Smooth muscle cell (in vitro differentiated cells): ENCODE measurements around the gene MRPS31. TPM values are rescaled to one million over a fixed set of nuclear protein-coding genes. Genes with fewer than 3 reads are reported as not detected.
"Not testable (repeated sequence)": the region's sequence is repeated elsewhere in the genome, so short reads cannot be mapped to it uniquely, and the experiment has no call there.

Experiments used
- DNase-seq: peaks from one replicate; lab custom pipeline; 2025; ENCODE audit not compliant: unreplicated experiment; lab: John Stamatoyannopoulos, UW
- H2AFZ ChIP-seq: fragments of 200-600 bp; sonication (generic); 2 replicates; pipeline ENCODE4 v1.6.0; 2016; ENCODE audit warnings: antibody characterized with exemption, low read depth, mild to moderate bottlenecking
- H3F3A ChIP-seq: fragments of 200-600 bp; sonication (generic); 2 replicates; pipeline ENCODE4 v1.6.0; 2017; ENCODE audit warnings: antibody characterized with exemption, low read depth
- H3K27ac ChIP-seq: fragments of 200-600 bp; sonication (generic); 2 replicates; pipeline ENCODE4 v1.5.1; 2016; ENCODE audit warnings: low read depth, mild to moderate bottlenecking
- H3K27me3 ChIP-seq: fragments of 200-600 bp; sonication (generic); 2 replicates; pipeline ENCODE4 v1.6.1; 2016; ENCODE audit warnings: low read depth, mild to moderate bottlenecking
- H3K36me3 ChIP-seq: fragments of 200-600 bp; sonication (generic); 2 replicates; pipeline ENCODE4 v1.5.1; 2016; ENCODE audit warnings: low read depth
- H3K4me1 ChIP-seq: fragments of 200-600 bp; sonication (generic); 2 replicates; pipeline ENCODE4 v1.5.1; 2016; ENCODE audit warnings: low read depth
- H3K4me2 ChIP-seq: fragments of 200-600 bp; sonication (generic); 2 replicates; pipeline ENCODE4 v1.6.0; 2016; ENCODE audit warnings: mild to moderate bottlenecking
- H3K4me3 ChIP-seq: fragments of 200-600 bp; sonication (generic); 2 replicates; pipeline ENCODE4 v1.5.1; 2016; ENCODE audit warnings: mild to moderate bottlenecking
- H3K79me2 ChIP-seq: fragments of 200-600 bp; sonication (generic); 2 replicates; pipeline ENCODE4 v1.6.0; 2016; ENCODE audit warnings: low read depth, mild to moderate bottlenecking
- H3K9ac ChIP-seq: fragments of 200-600 bp; sonication (generic); 2 replicates; pipeline ENCODE4 v1.6.0; 2016; ENCODE audit warnings: low read depth
- H3K9me3 ChIP-seq: fragments of 200-600 bp; sonication (generic); replicated peaks from 2 replicates; pipeline ENCODE4 v1.5.1; 2016; ENCODE audit warnings: low read depth
- H4K20me1 ChIP-seq: fragments of 200-600 bp; sonication (generic); 2 replicates; pipeline ENCODE4 v1.6.0; 2016; ENCODE audit warnings: low read depth
- WGBS: methylation state at CpG from one replicate; pipeline ENCODE4 v1.1.7; 2016; ENCODE audit warnings: low lambda C conversion rate; 5-methylcytosine and 5-hydroxymethylcytosine counted together
- polyA plus RNA-seq: library from polyadenylated mRNA; unstranded; fragments of >200 nt; fragmentation: Nextera tagmentation; extraction: Ambion mirVana; gene quantifications from 2 replicates; pipeline ENCODE4 v1.2.1, GENCODE V29; 2016
- total RNA-seq: library from RNA; depleted of rRNA; stranded (reverse); fragments of >200 nt; gene quantifications from 2 replicates; pipeline ENCODE4 v1.2.3, GENCODE V29; 2014
- TF ChIP-seq, protein P1 (sequence below): fragments of 200-600 bp; sonication (generic); IDR thresholded peaks from 2 replicates; pipeline ENCODE4 v1.5.1; 2017; ENCODE audit warnings: borderline replicate concordance, mild to moderate bottlenecking, antibody characterized with exemption; ENCODE audit not compliant: insufficient read depth, poor library complexity, severe bottlenecking

MRPS31 gene
- total and polyA plus RNA-seq, 2 experiments from 2014 or later, result 23.9 to 34.9 TPM

DNA sequence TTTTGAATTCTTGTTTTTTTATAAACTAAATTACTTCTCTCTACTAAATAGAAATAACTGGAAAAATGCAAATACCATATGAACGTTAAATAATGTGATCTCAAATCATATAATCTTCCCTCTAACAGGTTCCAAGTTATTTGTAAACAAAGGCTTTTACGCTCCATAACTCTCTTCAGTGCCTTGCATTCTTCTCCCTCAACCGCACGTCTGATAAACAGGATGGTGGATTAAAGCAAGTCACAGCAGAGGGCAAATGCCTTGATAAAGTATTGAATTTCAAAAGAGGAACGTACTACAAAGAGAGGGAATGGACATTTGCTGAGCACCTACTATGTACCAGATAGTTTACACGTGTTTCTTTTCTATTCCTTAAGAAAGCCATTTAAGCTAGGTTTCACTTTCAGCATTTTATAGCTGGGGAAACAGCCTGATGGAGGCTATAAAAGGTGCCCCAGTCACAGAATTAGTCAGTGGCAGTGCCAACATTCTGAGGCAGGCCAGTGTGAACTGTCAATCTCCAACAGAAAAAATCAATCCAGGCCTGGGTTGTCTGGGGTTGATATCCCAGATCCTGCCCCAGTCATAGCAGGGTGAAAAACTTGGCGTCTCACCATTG lies 15.8 kb downstream of the MRPS31 start:
- 83% methylated on average over 7 of the region's 7 CpGs for WGBS
- no peak overlapping the region for H2AFZ ChIP-seq
- H3K79me2 ChIP-seq, result no peaks in the 10 kb centered on the region
- no peak overlapping the region for H3K27ac ChIP-seq
- no peaks in the 10 kb centered on the region for H3K27me3 ChIP-seq
- H3K9me3 ChIP-seq, result no peaks in the 10 kb centered on the region
- H3K4me1 ChIP-seq, result no peaks in the 10 kb centered on the region
- H3F3A ChIP-seq, result no peaks in the 10 kb centered on the region
- no peak for DNase-seq
- no peaks in the 10 kb centered on the region for H4K20me1 ChIP-seq
- H3K36me3 ChIP-seq, result peaks cover 11% of the 10 kb centered on the region
- TF ChIP-seq, protein P1, sequence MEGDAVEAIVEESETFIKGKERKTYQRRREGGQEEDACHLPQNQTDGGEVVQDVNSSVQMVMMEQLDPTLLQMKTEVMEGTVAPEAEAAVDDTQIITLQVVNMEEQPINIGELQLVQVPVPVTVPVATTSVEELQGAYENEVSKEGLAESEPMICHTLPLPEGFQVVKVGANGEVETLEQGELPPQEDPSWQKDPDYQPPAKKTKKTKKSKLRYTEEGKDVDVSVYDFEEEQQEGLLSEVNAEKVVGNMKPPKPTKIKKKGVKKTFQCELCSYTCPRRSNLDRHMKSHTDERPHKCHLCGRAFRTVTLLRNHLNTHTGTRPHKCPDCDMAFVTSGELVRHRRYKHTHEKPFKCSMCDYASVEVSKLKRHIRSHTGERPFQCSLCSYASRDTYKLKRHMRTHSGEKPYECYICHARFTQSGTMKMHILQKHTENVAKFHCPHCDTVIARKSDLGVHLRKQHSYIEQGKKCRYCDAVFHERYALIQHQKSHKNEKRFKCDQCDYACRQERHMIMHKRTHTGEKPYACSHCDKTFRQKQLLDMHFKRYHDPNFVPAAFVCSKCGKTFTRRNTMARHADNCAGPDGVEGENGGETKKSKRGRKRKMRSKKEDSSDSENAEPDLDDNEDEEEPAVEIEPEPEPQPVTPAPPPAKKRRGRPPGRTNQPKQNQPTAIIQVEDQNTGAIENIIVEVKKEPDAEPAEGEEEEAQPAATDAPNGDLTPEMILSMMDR, result no peak
- H3K4me3 ChIP-seq, result no peak overlapping the region
- H3K4me2 ChIP-seq, result no peak overlapping the region
- no peak overlapping the region for H3K9ac ChIP-seq

DNA sequence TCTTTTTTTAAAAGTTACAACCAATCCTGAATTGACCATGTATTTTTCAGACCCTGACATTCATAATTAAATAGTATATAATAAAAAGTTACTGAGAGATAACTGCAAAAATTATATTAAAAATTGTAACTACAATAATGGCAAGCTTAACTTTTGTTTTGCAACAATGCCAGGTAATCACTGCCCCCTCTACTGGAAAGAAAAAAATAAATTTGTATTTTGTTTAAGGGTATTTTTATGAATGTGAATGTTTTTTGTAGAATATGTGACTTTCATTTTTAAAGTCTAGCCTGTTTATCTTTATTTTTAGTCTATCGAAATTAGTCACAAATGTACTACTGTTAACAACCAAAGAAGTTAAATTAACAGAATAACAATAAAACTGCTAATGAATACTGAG lies 21.7 kb downstream of the MRPS31 start:
- Histone ChIP-seq H3K9me3 (no peaks in the 10 kb centered on the region), H3F3A (no peaks in the 10 kb centered on the region), H3K36me3 (peaks cover 5% of the 10 kb centered on the region), H3K4me2 (no peak overlapping the region), H3K27ac (no peak overlapping the region), H3K4me1 (no peaks in the 10 kb centered on the region), H2AFZ (no peak overlapping the region), H3K79me2 (no peaks in the 10 kb centered on the region), H3K4me3 (no peak overlapping the region), H3K27me3 (no peaks in the 10 kb centered on the region), H4K20me1 (no peaks in the 10 kb centered on the region), H3K9ac (no peak overlapping the region)
- 91% methylated on average over 1 of the region's 1 CpG for WGBS
- no peak for DNase-seq
- TF ChIP-seq, protein P1, result peak; percentile 21

DNA sequence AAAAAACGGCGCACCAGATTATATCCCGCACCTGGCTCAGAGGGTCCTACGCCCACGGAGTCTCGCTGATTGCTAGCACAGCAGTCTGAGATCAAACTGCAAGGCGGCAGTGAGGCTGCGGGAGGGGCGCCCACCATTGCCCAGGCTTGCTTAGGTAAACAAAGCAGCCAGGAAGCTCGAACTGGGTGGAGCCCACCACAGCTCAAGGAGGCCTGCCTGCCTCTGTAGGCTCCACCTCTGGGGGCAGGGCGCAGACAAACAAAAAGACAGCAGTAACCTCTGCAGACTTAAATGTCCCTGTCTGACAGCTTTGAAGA lies 35.8 kb downstream of the MRPS31 start:
- not testable (repeated sequence) for DNase-seq, H3K36me3 ChIP-seq, H3K9ac ChIP-seq, H3K27ac ChIP-seq, H2AFZ ChIP-seq, H3K79me2 ChIP-seq, H3F3A ChIP-seq, H3K27me3 ChIP-seq, H4K20me1 ChIP-seq, H3K4me1 ChIP-seq, H3K9me3 ChIP-seq
- peak overlapping the region; percentile 74 for H3K4me2 ChIP-seq
- WGBS, result 45% methylated on average over 10 of the region's 11 CpGs
- H3K4me3 ChIP-seq, result peak overlapping the region; percentile 44

DNA sequence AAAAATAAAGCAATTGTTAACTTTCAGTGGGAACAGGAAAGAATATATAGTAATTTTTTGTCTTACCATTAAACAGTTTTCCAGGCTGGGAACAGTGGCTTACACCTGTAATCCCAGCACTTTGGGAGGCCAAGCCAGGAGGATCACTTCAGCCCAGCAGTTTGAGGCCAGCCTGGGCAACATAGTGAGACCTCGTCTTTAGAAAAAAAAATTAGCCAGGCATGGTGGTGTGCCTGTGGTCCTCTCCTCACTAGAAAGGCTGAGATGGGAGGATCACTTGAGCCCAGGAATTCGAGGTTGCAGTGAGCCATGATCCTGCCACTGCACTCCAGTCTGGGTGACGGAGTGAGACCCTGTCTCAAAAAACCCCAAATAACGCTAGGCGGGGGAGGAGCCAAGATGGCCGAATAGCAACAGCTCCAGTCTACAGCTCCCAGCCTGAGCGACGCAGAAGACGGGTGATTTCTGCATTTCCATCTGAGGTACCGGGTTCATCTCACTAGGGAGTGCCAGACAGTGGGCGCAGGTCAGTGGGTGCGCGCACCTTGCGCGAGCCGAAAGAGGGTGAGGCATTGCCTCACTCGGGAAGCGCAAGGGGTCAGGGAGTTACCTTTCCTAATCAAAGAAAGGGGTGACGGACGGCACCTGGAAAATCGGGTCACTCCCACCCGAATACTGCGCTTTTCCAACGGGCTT lies 36.3 kb downstream of the MRPS31 start:
- not testable (repeated sequence) for H3F3A ChIP-seq, H3K79me2 ChIP-seq, H3K36me3 ChIP-seq, H3K4me1 ChIP-seq, DNase-seq, H3K9me3 ChIP-seq, H3K27me3 ChIP-seq, H3K27ac ChIP-seq, H2AFZ ChIP-seq, H4K20me1 ChIP-seq, H3K9ac ChIP-seq
- Histone ChIP-seq H3K4me3 (peak overlapping the region; percentile 44), H3K4me2 (peak overlapping the region; percentile 74)
- 42% methylated on average over 24 of the region's 24 CpGs for WGBS
